Astrocyte of the hippocampus (primary cell): ENCODE measurements around the gene SLC25A15.
"Not testable (repeated sequence)": the region's sequence is repeated elsewhere in the genome, so short reads cannot be mapped to it uniquely, and the experiment has no call there.

Experiments
- DNase-seq: peaks from one replicate; pipeline ENCODE4 v3.0.0; 2011; ENCODE audit warnings: low read depth, low spot score

The SLC25A15 gene

GRCh38 chr13:40813667-40814454 lies 24.4 kb downstream of the SLC25A15 start:
- DNase-seq = no peak

- no peak for DNase-seq
Observed at GRCh38 chr13:40814803-40815202, 25.4 kb downstream of the SLC25A15 start.

DNA sequence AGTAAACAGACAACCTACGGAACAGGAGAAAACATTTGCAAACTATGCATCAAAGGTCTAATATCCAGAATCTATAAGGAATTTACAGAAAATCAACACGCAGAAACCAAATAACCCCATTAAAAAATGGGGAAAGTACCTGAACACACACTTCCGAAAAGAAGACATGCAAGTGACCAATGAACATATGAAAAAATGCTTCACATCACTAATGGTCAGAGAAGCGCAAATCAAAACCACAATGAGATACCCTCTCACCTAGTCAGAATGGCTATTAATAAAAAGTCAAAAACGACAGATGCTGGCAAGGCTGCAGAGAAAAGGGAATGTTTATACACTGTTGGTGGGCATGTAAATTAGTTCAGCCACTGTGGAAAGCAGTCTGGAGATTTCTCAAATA lies 29.5 kb downstream of the SLC25A15 start:
- no peak for DNase-seq

DNA sequence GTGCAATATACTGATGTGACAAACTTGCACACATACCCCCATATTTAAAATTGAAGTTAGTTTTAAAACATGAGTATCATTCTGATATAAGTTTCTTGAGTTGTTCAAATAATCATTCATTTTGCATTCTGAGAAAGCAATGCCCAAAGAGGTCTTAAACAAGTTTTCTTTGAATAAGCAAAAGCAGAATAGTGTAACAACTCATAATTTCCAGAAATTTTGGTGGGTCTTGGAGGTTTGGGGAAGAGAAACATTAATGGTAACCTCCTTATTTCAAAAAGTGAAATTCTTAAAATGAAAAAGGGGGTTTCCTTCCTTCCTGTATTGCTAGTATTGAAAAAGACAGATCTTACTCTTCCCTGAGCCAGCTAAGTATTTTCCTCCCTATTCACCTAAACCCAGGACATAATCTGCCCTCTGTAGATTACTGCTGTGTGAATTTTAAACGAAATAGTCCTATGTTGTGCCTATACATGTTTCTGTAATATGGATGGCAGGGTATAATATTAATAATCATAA lies 30.4 kb downstream of the SLC25A15 start:
- no peak for DNase-seq

DNA sequence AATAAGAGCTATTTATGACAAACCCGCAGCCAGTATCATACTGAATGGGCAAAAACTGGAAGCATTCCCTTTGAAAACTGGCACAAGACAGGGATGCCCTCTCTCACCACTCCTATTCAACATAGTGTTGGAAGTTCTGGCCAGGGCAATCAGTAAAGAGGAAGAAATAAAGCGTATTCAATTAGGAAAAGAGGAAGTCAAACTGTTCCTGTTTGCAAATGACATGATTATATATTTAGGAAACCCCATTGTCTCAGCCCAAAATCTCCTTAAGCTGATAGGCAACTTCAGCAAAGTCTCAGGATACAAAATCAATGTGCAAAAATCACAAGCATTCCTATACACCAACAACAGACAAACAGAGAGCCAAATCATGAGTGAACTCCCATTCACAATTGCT lies 50.3 kb downstream of the SLC25A15 start:
- not testable (repeated sequence) for DNase-seq

DNA sequence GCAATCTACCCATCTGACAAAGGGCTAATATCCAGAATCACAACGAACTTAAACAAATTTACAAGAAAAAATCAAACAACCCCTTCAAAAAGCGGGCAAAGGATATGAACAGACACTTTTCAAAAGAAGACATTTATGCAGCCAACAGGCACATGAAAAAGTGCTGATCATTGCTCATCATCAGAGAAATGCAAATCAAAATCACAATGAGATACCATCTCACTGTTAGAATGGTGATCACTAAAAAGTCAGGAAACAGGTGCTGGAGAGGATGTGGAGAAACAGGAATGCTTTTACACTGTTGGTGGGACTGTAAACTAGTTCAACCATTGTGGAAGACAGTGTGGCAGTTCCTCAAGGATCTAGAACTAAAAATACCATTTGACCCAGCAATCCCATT lies 51.5 kb downstream of the SLC25A15 start:
- not testable (repeated sequence) for DNase-seq
